Tibial artery (tissue), 4 donors: ENCODE measurements around the gene PPA1.
"Not testable (repeated sequence)": the region's sequence is repeated elsewhere in the genome, so short reads cannot be mapped to it uniquely, and the experiment has no call there.

Source experiments
- DNase-seq, 2 donors: peaks; one replicate each; pipeline ENCODE4 v3.0.0-alpha.2; 2019
- H3K27ac ChIP-seq, 2 donors: fragments of 200-600 bp; sonication (generic) in 1 of 2; 1 replicate in 1 of 2; 2 replicates in 1 of 2; pipeline ENCODE4 v1.5.1; 2018 to 2019; ENCODE audit warnings: mild to moderate bottlenecking in 1 of 2
- H3K27me3 ChIP-seq, 2 donors: fragments of 200-600 bp; sonication (generic) in 1 of 2; one replicate each; pipeline versions ENCODE4 v1.5.1 to v1.6.0; 2016 to 2019
- H3K36me3 ChIP-seq, 3 donors: fragments of 200-600 bp; sonication (generic) in 2 of 3; one replicate each; pipeline ENCODE4 v1.5.1; 2016 to 2019; ENCODE audit warnings: mild to moderate bottlenecking in 2 of 3
- H3K4me1 ChIP-seq, 4 donors: fragments of 200-600 bp; sonication (generic) in 2 of 4; 1 replicate in 3 of 4; 2 replicates in 1 of 4; pipeline ENCODE4 v1.5.1; 2016 to 2019
- H3K4me3 ChIP-seq, 2 donors: fragments of 200-600 bp; sonication (generic) in 1 of 2; 1 replicate in 1 of 2; 2 replicates in 1 of 2; pipeline ENCODE4 v1.5.1; 2018 to 2019; ENCODE audit warnings: mild to moderate bottlenecking in 2 of 2
- H3K9me3 ChIP-seq, 3 donors: fragments of 200-600 bp; sonication (generic) in 1 of 3; one replicate each; pipeline ENCODE4 v1.5.1; 2016 to 2019
- intact Hi-C: fragments of 100-400 bp; cut with DNase I; formaldehyde crosslinking; loops from one replicate; pipeline ENCODE4 v1.15.0; 2023; ENCODE audit warnings: low total_unique reads
- TF ChIP-seq, protein P1 (sequence below), 2 experiments: fragments of 200-600 bp in 1 of 2; fragments of 450-650 bp in 1 of 2; IDR thresholded peaks; one replicate each; pipeline ENCODE4 v1.5.1; 2017 to 2019; ENCODE audit warnings: antibody characterized with exemption in 2 of 2, mild to moderate bottlenecking in 1 of 2, moderate library complexity in 1 of 2

PPA1 gene

DNA sequence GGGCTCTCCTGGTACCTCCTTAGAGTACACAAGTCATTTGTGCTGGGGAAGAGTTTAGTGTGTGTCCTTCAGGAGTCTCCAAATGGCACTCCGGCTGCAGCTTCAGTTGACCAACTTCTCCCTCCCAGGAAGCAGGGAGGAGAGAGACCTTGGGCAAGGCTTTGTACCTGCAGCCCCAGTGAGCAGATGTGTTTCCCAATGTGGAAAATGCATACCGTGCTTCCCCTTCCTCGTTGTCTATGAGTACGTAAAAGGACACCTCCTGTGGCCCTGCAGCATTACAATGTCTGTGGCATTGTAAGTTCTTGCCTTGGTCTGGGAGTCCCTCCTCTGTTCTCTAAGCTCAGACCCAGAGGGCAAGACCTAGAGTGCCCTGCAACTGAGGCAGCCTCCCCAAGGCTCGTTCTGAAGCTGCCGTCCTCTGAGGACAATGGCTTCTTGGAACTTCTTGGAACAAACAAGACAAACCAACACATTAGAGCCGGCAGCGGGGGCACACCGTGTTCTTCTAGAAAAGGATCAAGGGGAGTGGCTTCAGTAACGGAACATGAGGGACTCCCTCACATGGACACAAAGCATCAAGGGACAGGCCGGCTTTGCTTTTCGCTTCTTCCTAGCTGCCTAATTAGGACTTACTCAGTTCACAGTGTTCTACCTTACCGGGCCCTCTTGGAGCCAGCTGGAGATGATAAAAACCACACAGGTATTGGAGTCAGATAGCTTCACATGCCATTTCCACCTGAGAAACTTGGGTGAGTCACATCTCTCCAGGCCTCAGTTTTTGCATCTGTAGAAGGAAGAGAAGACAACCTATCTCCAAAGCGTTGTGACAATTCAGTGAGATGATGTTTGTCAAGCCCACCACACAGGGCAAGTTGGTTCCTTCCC lies 20.9 kb upstream of the PPA1 start:
- Histone ChIP-seq H3K4me3 (no peak overlapping the region), H3K27ac (no peak overlapping the region), H3K36me3 (no peaks in the 10 kb centered on the region), H3K9me3 (no peaks in the 10 kb centered on the region), H3K27me3 (peaks cover 0 to 41% of the 10 kb centered on the region in 2 donors), H3K4me1 (peaks cover 0 to 8% (median 3%) of the 10 kb centered on the region in 4 donors)
- TF ChIP-seq, protein P1, sequence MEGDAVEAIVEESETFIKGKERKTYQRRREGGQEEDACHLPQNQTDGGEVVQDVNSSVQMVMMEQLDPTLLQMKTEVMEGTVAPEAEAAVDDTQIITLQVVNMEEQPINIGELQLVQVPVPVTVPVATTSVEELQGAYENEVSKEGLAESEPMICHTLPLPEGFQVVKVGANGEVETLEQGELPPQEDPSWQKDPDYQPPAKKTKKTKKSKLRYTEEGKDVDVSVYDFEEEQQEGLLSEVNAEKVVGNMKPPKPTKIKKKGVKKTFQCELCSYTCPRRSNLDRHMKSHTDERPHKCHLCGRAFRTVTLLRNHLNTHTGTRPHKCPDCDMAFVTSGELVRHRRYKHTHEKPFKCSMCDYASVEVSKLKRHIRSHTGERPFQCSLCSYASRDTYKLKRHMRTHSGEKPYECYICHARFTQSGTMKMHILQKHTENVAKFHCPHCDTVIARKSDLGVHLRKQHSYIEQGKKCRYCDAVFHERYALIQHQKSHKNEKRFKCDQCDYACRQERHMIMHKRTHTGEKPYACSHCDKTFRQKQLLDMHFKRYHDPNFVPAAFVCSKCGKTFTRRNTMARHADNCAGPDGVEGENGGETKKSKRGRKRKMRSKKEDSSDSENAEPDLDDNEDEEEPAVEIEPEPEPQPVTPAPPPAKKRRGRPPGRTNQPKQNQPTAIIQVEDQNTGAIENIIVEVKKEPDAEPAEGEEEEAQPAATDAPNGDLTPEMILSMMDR (IDR thresholded peaks at IDR 0.05) = no peak
- no peak for DNase-seq
- intact Hi-C loops = no loop called here

DNA sequence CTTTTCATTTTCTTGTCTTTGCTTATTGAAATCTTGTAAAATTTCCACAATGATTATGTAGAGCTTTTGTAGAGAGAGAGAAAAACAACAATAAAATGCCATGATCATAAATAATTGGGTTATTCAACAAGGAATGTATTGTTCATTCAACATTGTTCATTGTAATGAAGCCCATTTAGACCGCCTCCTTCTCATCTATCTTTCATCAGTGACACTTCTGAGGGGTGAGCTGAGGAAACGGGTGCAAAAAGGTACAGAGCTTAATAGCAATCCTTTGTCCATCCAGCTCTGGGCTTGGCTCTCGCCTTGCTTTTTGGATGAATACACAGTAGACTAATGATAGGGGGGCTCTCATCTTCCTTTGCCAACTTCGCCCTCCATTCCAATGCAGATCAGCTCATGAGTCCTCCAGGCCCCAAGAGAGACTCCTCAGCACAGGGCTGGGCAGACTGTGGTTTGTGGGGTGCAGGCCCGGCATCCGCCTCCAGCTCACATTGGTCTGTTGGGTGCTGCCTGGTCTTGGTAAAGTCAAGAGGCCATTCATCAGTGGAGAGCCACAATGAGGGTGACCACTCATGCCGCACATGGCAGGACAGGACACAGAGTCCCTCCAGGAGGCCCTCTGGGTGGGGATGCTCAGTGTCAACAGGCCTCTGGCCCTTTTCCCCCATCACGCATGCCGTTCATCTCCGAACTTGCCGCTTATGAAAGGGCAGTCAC lies 17.9 kb upstream of the PPA1 start:
- Histone ChIP-seq H3K4me1 (peaks cover 0 to 8% (median 3%) of the 10 kb centered on the region in 4 donors), H3K36me3 (no peaks in the 10 kb centered on the region), H3K27ac (no peak overlapping the region), H3K9me3 (no peaks in the 10 kb centered on the region), H3K27me3 (peaks cover 0 to 41% of the 10 kb centered on the region in 2 donors), H3K4me3 (no peak overlapping the region)
- no peak for DNase-seq
- intact Hi-C loops = no loop called here
- TF ChIP-seq, protein P1 (IDR thresholded peaks at IDR 0.05) = no peak

DNA sequence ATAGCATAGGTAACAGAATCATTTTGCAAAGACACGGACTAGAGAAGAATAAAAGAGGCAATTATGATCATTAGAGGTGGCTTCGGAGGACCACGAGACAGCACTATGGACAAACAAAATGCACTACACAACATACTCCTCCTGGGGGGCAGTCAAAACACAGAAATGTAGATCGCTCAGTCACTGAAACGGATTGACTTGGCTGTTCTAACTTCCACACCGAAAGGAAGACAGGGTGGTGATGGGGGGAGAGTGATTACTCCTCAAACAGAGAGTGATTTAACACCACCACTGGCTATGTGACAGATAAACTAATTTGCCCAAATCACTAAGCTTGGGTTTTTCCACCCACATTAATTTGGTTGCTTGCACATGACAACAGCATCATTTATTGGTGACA lies 14.1 kb upstream of the PPA1 start:
- no peak for DNase-seq
- H3K27me3 ChIP-seq = peaks cover 0 to 6% of the 10 kb centered on the region in 2 donors

DNA sequence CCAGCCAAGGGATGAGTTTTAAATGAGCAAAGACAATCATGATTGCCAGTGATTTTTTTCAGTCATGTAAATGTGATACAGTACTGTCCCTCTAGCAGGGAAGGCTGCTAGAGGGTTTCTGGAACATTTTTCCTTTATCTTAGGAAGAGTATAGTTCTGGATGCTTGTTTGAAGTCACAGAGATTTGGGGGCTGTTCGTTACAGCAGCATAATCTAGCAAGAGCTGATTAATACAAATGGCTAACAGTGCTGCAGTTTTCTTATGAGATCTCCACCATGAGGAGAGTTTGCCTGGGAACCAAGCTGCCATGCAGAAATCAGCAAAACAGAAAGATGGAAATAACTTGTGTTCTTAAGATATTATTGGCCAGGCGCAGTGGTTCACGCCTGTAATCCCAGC lies 7.9 kb upstream of the PPA1 start:
- Histone ChIP-seq H3K4me1 (no peaks in the 10 kb centered on the region), H3K9me3 (no peaks in the 10 kb centered on the region), H3K36me3 (no peaks in the 10 kb centered on the region), H3K27me3 (no peaks in the 10 kb centered on the region), H3K4me3 (no peak overlapping the region), H3K27ac (no peak overlapping the region)
- intact Hi-C loops = no loop called here
- TF ChIP-seq, protein P1 (IDR thresholded peaks at IDR 0.05) = no peak
- no peak for DNase-seq

More for the DNA sequence above, 14.1 kb upstream of the PPA1 start:
- no peak overlapping the region for H3K27ac ChIP-seq
- H3K9me3 ChIP-seq = no peaks in the 10 kb centered on the region
- H3K4me1 ChIP-seq = no peaks in the 10 kb centered on the region
- intact Hi-C loops = no loop called here
- no peaks in the 10 kb centered on the region for H3K36me3 ChIP-seq
- TF ChIP-seq, protein P1 (IDR thresholded peaks at IDR 0.05) = no peak
- no peak overlapping the region for H3K4me3 ChIP-seq

DNA sequence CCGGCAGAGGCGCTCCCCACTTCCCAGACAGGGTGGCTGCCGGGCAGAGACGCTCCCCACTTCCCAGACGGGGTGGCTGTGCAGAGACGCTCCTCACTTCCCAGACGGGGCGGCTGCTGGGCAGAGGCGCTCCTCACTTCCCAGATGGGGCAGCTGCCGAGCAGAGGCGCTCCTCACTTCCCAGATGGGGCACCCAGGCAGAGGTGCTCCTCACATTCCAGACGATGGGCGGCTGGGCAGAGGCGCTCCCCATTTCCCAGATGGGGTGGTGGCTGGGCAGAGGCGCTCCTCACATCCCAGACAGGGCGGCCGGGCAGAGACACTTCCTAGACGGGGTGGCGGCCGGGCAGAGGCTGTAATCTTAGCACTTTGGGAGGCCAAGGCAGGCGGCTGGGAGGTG lies 6.8 kb upstream of the PPA1 start:
- intact Hi-C loops, DNase-seq: not testable (repeated sequence)

DNA sequence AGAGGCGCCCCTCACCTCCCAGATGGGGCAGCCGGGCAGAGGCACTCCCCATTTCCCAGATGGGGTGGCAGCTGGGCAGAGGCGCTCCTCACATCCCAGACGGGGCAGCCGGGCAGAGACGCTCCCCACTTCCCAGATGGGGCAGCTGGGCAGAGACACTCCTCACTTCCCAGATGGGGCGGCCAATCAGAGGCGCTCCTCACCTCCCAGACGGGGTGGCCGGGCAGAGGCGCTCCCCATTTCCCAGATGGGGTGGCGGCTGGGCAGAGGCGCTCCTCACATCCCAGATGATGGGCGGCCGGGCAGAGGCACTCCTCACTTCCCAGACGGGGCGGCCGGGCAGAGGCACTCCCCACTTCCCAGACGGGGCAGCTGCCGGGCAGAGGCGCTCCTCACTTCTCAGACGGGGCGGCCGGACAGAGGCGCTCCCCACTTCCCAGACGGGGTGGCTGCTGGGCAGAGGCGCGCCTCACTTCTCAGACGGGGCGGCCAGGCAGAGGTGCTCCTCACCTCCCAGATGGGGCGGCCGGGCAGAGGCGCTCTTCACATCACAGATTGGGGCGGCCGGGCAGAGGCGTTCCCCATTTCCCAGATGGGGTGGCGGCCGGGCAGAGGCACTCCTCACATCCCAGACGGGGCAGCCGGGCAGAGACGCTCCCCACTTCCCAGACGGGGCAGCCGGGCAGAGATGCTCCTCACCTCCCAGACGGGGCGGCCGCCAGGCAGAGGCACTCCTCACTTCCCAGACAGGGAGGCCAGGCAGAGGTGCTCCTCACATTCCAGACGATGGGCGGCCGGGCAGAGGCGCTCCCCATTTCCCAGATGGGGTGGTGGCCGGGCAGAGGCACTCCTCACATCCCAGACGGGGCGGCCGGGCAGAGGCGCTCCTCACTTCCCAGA lies 6.1 kb upstream of the PPA1 start:
- intact Hi-C loops, H3K27ac ChIP-seq: not testable (repeated sequence)

More for the DNA sequence above, 6.8 kb upstream of the PPA1 start:
- not testable (repeated sequence) for H3K36me3 ChIP-seq, H3K9me3 ChIP-seq, H3K27ac ChIP-seq, H3K4me1 ChIP-seq, H3K27me3 ChIP-seq, H3K4me3 ChIP-seq

DNA sequence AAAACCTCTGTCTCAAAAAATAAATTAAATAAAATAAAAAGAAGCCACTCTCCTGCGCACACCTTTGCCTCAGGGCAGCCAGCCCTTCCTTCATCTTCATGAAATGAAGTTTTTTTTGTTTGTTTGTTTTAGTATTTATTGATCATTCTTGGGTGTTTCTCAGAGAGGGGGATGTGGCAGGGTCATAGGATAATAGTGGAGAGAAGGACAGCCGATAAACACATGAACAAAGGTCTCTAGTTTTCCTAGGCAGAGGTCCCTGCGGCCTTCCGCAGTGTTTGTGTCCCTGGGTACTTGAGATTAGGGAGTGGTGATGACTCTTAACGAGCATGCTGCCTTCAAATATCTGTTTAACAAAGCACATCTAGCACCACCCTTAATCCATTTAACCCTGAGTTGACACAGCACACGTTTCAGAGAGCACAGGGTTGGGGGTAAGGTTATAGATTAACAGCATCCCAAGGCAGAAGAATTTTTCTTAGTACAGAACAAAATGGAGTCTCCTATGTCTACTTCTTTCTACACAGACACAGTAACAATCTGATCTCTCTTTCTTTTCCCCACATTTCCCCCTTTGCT lies 4.8 kb upstream of the PPA1 start:
- H3K9me3 ChIP-seq, H3K36me3 ChIP-seq, H3K4me3 ChIP-seq, H3K27ac ChIP-seq, H3K27me3 ChIP-seq, H3K4me1 ChIP-seq, intact Hi-C loops, DNase-seq: not testable (repeated sequence)

More for the DNA sequence above, 6.1 kb upstream of the PPA1 start:
- not testable (repeated sequence) for H3K4me3 ChIP-seq, H3K4me1 ChIP-seq, H3K36me3 ChIP-seq, H3K9me3 ChIP-seq, H3K27me3 ChIP-seq, DNase-seq
